Activated naive CD8-positive, alpha-beta T cell treated with anti-CD3 and anti-CD28 coated beads, Interleukin-2, amount 50 U/mL, for 24 hours (primary cell): Measurements from ENCODE around the gene TSPAN2.
A peak's percentile ranks its signal among the peaks of the same experiment; 100 is the strongest.

ENCODE experiments used
- ATAC-seq: fragments of 150-1000 bp; cut with Tn5 transposase; one replicate; pipeline ENCODE4 v1.10.0; 2021
- DNase-seq: peaks from one replicate; pipeline ENCODE4 v3.0.0; 2021
- H3K27ac Mint-ChIP-seq: one replicate; pipeline ENCODE4 v1.8.0; 2021; ENCODE audit warnings: mild to moderate bottlenecking, mixed read lengths
- H3K27me3 Mint-ChIP-seq: one replicate; pipeline ENCODE4 v1.8.0; 2021; ENCODE audit warnings: mixed read lengths
- H3K36me3 Mint-ChIP-seq: one replicate; pipeline ENCODE4 v1.8.0; 2021; ENCODE audit warnings: low read depth, mixed read lengths
- H3K4me1 Mint-ChIP-seq: one replicate; pipeline ENCODE4 v1.8.0; 2021; ENCODE audit warnings: mixed read lengths
- H3K4me3 Mint-ChIP-seq: one replicate; pipeline ENCODE4 v1.8.0; 2021; ENCODE audit warnings: mild to moderate bottlenecking, moderate library complexity, mixed read lengths
- H3K9me3 Mint-ChIP-seq: one replicate; pipeline ENCODE4 v1.8.0; 2021; ENCODE audit warnings: mixed read lengths

TSPAN2 gene

DNA sequence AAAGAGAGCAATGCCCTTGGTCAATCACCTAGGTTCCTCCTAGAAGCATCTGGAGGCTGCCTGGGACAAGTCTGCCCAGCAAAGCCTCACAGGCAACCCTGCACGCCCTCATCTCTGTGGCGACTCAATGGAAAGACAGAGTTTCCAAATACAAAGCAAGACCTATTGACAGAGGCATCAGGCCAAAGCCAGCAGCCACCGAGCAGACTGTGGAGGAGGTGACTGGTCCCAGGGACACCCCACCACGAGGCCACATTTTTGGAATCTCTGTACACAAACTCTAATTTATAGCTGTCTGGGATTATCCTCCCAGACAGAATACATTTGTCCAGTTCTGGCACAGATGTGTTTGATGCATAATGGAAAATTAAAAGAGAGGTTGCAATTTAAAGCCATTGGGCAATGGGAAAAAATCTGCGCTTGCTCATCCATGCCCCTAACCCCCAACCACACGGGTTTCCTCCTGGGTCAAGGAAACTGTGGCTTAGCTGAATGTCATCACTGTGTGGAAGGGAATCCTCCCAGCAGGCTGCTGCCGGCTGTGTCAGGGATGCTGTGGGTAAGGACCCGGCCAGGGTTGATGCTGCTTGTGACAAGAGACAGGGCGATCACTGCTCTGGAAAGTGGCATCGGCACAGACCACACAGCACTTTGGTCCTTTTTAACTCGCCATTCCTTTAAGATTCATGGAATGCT lies 14.3 kb downstream of the TSPAN2 start:
- Mint-ChIP-seq H3K4me1 (peaks cover 58% of the 10 kb centered on the region), H3K9me3 (no peaks in the 10 kb centered on the region), H3K27ac (peak overlapping the region; percentile 81), H3K4me3 (no peak overlapping the region), H3K27me3 (peaks cover 11% of the 10 kb centered on the region), H3K36me3 (no peaks in the 10 kb centered on the region)
- DNase-seq = no peak
- ATAC-seq = peak; percentile 42

DNA sequence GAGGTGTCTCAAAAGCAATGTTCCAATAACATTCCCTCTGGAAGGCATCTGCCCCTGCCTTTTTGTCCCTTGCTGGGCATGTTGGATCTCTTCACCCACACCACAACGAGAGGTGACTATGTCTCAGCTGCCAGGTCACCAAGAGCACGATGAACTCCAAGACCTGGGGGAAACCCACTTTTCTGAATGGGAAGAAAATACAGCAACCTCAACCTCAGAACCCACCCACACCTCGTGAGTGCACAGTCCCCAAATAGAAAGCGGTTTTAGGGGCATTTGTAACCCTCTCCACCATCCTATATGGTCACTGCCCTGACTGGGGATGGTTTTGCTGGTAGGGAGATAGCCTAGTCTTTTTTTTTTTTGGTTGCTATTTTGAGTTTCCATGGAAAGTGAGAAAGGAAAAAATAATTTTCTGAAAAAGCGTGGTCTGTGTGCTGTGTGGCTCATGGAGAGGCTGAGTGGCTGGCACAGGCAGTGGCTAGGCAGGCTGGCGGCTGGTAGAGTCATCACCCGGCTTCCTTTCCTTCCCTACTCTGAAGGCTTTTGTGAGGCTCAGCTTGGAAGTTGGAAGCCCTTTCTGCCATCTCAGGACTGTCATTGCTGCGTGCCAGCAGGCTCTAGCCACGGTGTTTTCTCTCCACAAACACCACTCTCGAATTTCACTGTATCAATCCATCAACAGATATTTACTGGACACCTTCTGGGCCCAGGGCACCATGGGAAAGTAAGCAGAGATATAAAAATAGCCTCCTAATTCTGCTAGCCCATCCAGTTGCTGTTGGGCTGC lies 15.8 kb downstream of the TSPAN2 start:
- ATAC-seq (peak; percentile 82), DNase-seq (peak; percentile 36)
- Mint-ChIP-seq H3K36me3 (no peaks in the 10 kb centered on the region), H3K4me3 (peak overlapping the region; percentile 10), H3K9me3 (no peaks in the 10 kb centered on the region), H3K27me3 (peaks cover 11% of the 10 kb centered on the region), H3K4me1 (peaks cover 68% of the 10 kb centered on the region), H3K27ac (peak overlapping the region; percentile 81)

DNA sequence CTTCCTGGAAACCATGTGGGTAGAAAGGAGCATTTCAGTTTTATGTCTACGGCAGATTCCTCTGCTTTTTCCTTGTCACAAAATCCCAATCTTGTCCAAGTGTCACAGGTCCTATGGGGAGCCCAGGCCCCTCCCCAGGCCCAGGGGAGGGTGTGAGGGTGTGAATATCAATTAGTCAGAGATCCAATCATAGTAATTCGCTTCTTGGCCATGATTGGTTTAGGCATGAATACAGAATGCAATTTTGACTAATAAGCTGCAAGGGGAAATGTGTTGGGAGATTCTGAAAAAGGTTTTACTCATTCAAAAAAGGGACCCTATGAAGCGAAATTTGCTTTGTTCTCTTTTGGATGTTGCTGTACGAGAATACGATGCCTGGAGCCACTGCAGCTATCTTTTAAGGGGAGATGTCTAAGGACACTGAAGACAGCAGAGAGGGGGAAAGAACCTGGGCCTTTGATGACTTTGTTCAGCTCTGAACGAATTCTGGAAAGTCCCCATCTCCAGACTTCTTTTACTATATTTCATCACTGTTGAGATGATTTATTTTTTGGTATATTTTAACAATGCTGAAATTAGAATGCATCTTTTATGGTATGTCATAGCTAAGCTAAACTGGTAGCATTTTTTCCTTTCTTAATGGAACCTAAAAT lies 18.2 kb downstream of the TSPAN2 start:
- no peaks in the 10 kb centered on the region for H3K36me3 Mint-ChIP-seq
- no peak overlapping the region for H3K27ac Mint-ChIP-seq
- no peak overlapping the region for H3K4me3 Mint-ChIP-seq
- H3K9me3 Mint-ChIP-seq = no peaks in the 10 kb centered on the region
- peaks cover 7% of the 10 kb centered on the region for H3K27me3 Mint-ChIP-seq
- no peak for DNase-seq
- peaks cover 68% of the 10 kb centered on the region for H3K4me1 Mint-ChIP-seq
- no peak for ATAC-seq

DNA sequence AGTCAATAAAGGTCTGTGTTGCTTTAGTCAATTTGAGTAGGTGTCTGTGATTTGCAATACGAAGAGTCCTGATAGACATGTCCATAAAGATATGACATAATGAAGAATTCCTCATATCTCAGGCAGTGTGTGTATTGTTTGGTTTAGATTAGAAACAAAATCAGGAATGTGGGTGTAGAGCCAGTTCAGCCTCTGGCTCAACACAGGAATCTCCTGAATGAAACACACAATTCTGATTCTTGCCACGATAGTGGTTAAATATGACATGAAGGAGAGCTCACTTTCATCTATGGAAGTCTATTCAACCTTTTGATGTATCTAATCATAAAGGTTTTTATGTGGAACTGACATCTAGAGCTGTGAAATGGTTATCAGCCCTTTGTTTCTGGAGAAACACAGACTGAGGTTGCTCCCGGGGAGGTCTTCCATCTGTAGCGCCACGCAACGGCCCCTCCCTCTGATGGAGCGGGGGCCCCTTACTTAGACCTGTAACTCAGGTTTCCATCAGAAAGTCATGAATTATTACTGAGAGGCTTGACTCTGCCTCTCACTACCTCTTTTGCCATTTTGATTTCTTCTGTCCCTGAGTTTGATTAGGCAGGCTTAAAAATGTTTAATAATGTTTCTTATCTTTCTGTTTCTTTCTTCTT lies 19.5 kb downstream of the TSPAN2 start:
- Mint-ChIP-seq H3K36me3 (no peaks in the 10 kb centered on the region), H3K9me3 (no peaks in the 10 kb centered on the region), H3K4me3 (no peak overlapping the region), H3K27ac (no peak overlapping the region), H3K27me3 (no peaks in the 10 kb centered on the region), H3K4me1 (peaks cover 56% of the 10 kb centered on the region)
- no peak for DNase-seq
- ATAC-seq = no peak

DNA sequence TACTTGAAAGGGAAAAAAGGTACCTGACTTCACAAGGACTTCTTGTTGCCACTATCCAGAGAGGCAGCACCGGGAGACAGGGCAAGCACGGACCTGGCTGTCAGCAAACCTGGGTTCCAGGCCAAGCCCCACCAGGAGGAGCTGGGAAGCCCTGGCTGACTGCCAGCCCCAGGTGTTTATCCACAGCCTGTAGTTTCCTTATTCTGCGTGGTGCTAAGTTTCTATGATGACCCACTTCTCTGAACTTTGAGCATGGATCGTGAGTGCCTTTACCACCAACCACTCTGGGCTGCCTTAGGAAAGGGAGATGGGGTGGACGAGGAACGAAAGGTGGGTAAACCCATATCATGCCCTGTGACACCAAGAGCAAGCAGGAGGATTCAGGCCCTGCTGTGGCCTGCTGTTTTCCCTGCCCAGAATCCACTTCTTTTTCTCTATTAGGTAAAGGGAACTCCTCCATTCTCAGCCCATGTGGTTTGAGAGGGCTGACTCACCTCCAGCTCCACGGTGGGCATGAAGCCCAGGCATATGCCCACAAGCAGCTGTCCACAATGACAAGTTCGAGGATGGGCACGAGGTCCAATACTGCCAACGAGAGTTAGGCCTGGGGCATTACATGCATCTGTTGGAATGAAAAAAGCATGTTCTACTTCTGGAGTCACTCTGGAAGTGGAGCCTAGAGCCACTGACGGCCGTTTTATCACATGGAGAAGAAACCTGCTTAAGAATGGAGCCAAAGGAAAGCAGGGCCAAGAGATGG lies 20.3 kb downstream of the TSPAN2 start:
- ATAC-seq = no peak
- Mint-ChIP-seq H3K36me3 (no peaks in the 10 kb centered on the region), H3K4me3 (no peak overlapping the region), H3K4me1 (peaks cover 54% of the 10 kb centered on the region), H3K9me3 (no peaks in the 10 kb centered on the region), H3K27me3 (no peaks in the 10 kb centered on the region), H3K27ac (no peak overlapping the region)
- no peak for DNase-seq

DNA sequence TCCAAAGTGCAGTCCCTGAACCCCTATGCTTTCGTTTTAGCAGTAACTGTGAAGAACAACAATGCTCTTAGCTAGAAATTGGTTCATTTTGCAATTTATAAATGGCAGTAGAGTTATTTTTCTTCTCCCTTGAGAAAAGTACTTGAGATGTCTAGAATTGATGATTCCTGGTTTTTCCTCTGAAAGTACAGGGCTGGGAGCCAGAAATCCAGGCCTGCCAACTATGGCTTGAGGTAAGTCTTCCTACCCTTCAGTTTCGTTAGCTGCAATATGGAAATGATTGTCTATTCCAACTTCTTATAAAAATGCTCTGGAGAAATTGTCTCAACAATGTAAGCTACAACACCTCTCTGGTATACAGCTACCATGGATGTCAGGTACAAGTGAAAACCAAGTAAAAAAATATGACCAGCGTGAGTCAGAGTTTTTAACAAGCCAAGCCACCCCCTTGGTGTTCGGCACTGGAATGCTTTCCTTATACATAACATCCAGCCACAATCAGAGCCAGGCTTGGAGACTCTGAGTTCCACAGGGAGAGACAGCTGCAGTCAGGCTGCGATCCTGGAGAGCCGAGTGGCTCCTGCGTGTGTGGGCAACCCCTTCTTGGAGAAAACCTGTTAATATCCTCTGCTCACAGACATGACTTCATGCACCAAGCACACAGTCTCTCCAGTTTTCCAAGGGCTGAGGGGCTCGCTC lies 22.0 kb downstream of the TSPAN2 start:
- ATAC-seq = no peak
- Mint-ChIP-seq H3K4me1 (peaks cover 54% of the 10 kb centered on the region), H3K4me3 (no peak overlapping the region)

DNA sequence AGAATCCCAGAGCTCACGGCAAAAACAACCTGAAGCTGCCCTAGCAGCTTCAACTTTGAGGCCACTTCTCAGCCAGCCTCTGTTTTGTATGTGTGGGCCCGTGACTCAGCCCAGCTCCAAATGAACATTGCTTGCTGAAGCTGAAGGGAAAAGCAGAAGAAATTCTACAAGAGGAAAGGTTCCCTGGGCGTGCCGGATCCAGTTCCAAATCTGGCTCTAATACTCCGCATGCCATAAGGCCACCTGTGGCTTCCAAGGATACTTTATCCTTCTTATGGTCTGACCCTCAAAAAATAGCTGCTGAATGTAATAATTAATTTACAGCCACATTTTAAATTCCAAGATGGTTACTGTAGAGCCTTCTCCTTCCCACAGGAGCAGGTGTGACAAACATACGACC lies 24.3 kb downstream of the TSPAN2 start:
- no peaks in the 10 kb centered on the region for H3K36me3 Mint-ChIP-seq
- ATAC-seq (no peak), DNase-seq (no peak)
- no peaks in the 10 kb centered on the region for H3K9me3 Mint-ChIP-seq
- no peak overlapping the region for H3K27ac Mint-ChIP-seq
- peaks cover 46% of the 10 kb centered on the region for H3K4me1 Mint-ChIP-seq
- H3K4me3 Mint-ChIP-seq = no peak overlapping the region
- peaks cover 2% of the 10 kb centered on the region for H3K27me3 Mint-ChIP-seq

More for the DNA sequence above, 22.0 kb downstream of the TSPAN2 start:
- Mint-ChIP-seq H3K27ac (no peak overlapping the region), H3K36me3 (no peaks in the 10 kb centered on the region), H3K27me3 (peaks cover 2% of the 10 kb centered on the region), H3K9me3 (no peaks in the 10 kb centered on the region)
- no peak for DNase-seq

DNA sequence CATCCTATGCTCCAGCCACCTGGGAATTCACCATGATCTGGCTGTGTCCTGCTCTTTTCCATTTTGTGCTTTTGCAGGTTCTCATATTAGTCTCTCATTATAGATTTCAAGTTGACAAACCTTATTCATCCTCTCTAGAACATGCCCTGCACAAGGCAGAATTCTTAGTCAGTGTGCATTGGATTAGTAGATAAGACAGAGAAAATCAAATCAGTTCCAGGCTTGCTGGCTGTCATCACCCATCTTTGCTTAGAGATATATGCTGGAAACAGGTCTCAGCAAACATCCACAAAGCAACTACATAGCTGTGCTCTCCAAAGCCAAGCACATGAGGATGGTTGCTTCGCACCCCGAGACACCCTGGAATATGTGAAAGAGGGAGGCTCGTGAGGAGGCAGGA lies 24.8 kb downstream of the TSPAN2 start:
- ATAC-seq = no peak
- Mint-ChIP-seq H3K9me3 (no peaks in the 10 kb centered on the region), H3K27ac (no peak overlapping the region), H3K27me3 (peaks cover 2% of the 10 kb centered on the region), H3K36me3 (no peaks in the 10 kb centered on the region), H3K4me3 (no peak overlapping the region), H3K4me1 (peaks cover 40% of the 10 kb centered on the region)
- DNase-seq = no peak

DNA sequence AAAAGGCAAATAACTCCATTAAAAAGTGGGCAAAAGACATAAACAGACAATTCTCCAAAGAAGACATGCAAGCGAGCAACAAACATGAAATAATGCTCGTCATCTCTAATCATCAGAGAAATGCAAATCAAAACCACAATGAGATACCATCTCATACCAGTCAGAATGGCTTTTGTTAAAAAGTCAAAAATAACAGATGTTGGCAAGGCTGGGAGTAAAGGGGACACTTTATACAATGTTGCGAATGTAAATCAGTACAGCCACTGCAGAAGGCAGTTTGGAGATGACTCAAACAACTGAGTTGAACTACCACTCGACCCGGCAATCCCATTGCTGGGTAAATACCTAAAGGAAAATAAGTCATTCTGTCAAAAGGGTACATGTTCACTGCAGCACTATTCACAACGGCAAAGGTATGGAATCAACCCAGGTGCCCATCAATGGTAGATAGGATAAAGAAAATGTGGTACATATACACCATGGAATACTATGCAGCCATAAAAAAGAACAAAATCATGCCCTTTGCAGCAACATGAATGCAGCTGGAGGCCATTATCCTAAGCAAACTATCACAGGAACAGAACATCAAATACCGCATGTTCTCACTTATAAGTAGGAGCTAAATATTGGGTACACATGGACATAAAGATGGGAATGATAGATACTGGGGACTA lies 25.9 kb downstream of the TSPAN2 start:
- Mint-ChIP-seq H3K4me1 (peaks cover 36% of the 10 kb centered on the region), H3K27me3 (peaks cover 2% of the 10 kb centered on the region), H3K36me3 (no peaks in the 10 kb centered on the region), H3K9me3 (no peaks in the 10 kb centered on the region), H3K4me3 (peak overlapping the region; percentile 54), H3K27ac (peak overlapping the region; percentile 86)
- ATAC-seq (peak; percentile 72), DNase-seq (peak; percentile 15)

DNA sequence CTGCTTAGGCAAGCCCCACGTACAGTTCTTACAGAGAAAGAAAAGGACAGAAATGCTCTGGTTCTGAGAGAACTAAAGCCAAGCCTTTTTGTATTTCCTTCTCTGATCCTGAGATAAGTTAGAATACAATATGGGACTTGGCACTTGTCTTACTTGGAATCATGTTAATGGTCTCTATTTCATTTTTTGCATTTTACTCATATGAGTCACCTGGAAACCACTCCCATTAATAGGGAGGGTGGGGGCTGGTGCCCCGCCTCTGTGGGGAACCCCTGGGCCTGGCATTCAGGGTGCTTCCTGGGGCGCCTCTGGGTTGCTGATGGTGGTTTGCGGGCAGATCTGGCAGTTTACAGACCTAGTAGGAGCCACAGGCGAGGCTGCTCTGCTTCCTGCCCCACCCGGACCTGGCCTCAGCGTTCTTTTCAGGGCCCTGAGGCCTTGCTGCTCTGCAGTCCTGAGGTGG lies 26.7 kb downstream of the TSPAN2 start:
- H3K36me3 Mint-ChIP-seq = no peaks in the 10 kb centered on the region
- peak overlapping the region; percentile 86 for H3K27ac Mint-ChIP-seq
- H3K4me3 Mint-ChIP-seq = peak overlapping the region; percentile 54
- ATAC-seq (peak; percentile 94), DNase-seq (peak; percentile 86)
- H3K9me3 Mint-ChIP-seq = no peaks in the 10 kb centered on the region
- peaks cover 36% of the 10 kb centered on the region for H3K4me1 Mint-ChIP-seq
- H3K27me3 Mint-ChIP-seq = peaks cover 2% of the 10 kb centered on the region

DNA sequence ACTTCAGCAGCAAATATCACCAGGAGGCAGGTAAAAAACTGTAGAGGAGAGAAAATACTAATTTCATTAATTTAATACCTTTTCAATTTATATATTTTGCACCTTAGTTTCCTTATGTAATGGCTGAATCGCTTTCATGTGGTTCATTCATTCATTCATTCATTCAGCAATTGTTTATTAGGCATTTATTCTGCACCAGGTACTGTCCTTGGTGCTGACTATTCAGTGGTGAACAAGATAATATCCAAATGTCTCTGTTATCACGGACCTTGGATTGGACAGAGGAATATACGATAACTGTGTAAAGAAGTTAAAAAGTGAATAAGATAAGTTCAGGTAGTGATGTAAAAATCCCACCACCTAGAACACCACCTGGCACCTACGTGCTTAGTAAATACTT lies 28.8 kb downstream of the TSPAN2 start:
- no peak for ATAC-seq
- DNase-seq = no peak
- Mint-ChIP-seq H3K27ac (no peak overlapping the region), H3K4me3 (no peak overlapping the region), H3K36me3 (no peaks in the 10 kb centered on the region), H3K27me3 (peaks cover 2% of the 10 kb centered on the region), H3K4me1 (peaks cover 36% of the 10 kb centered on the region), H3K9me3 (no peaks in the 10 kb centered on the region)

DNA sequence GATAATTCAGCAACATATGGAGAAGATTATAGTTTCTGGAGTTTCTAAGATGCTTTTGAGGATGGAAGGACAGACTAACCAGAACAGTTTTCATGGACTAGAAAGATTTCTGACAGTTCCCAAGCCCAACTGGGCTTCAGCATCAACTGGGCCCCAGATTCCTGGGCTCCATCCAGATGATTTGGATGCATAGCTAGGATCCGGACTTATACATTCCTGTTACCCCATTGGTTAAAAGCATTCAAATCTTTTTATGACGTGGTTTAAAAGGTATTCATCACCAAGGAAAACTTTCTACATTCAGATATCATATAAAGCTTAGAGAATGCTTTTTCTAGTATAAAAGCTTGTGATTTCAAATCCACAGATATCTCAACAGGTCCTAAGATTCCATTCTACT lies 30.0 kb downstream of the TSPAN2 start:
- no peak for DNase-seq
- no peaks in the 10 kb centered on the region for H3K36me3 Mint-ChIP-seq
- peaks cover 34% of the 10 kb centered on the region for H3K4me1 Mint-ChIP-seq
- ATAC-seq = no peak
- no peak overlapping the region for H3K27ac Mint-ChIP-seq
- peaks cover 2% of the 10 kb centered on the region for H3K27me3 Mint-ChIP-seq
- no peaks in the 10 kb centered on the region for H3K9me3 Mint-ChIP-seq
- H3K4me3 Mint-ChIP-seq = no peak overlapping the region

DNA sequence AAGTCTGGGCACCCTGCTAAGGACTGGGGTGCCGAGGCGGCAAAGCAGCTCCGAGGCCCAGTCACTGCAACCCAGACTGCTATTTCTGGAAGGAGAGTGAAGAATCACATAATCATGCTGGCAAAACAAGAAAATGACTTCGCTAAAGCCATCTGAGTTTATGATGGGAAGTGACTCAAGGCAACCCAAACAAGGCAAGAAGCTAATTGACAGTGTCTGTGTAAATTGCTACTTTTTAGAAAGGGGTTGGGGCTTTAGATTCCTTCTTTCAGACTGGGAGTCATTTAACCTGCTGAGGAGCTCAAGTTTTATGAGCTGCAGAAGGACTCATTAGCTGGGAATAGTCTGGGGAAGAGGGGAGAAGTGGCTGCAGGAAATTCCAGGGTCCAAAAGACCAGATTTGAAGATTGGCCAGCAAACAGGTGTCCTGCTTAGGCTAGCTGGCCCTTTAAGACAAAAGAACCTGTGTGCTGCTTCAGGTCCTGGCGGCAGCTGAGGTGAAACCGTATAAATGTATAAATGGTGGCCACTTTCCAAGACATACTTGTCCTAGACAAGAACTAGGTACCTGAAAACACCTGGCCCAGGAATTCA lies 31.5 kb downstream of the TSPAN2 start:
- Mint-ChIP-seq H3K27ac (no peak overlapping the region), H3K4me3 (no peak overlapping the region), H3K4me1 (peaks cover 18% of the 10 kb centered on the region), H3K36me3 (no peaks in the 10 kb centered on the region), H3K27me3 (peaks cover 2% of the 10 kb centered on the region), H3K9me3 (no peaks in the 10 kb centered on the region)
- DNase-seq (no peak), ATAC-seq (no peak)
